ENCODE results near the gene SNRPF.

GRCh38 chr12:95898081-95898480 lies 39.3 kb downstream of the SNRPF start:
- no peak for TF ChIP-seq CTCF (IDR thresholded peaks at IDR 0.05; ENCODE audit: low read length)
- no peak for TF ChIP-seq EZH2 (optimal IDR thresholded peaks at IDR 0.05; ENCODE audit: low read depth, low read length)
